Raji (cell line): Measurements from ENCODE around the gene ROBO2.

ENCODE experiments used
- POLR2A ChIP-seq: IDR thresholded peaks from 2 replicates; pipeline ENCODE4 v1.6.1; 2011; ENCODE audit warnings: low read depth, low read length, control low read depth; ENCODE audit not compliant: insufficient read depth

ROBO2 gene

GRCh38 chr3:77462951-77463350 is 423.1 kb downstream of the ROBO2 start:
- no peak for TF ChIP-seq POLR2A

GRCh38 chr3:77464111-77464688 is 424.3 kb downstream of the ROBO2 start:
- TF ChIP-seq POLR2A: no peak

GRCh38 chr3:77466562-77467115 is 426.7 kb downstream of the ROBO2 start:
- no peak for TF ChIP-seq POLR2A

GRCh38 chr3:77467702-77468625 is 428.1 kb downstream of the ROBO2 start:
- no peak for TF ChIP-seq POLR2A

GRCh38 chr3:77468626-77469020 is 428.7 kb downstream of the ROBO2 start:
- no peak for TF ChIP-seq POLR2A

GRCh38 chr3:77475507-77475906 is 435.6 kb downstream of the ROBO2 start:
- no peak for TF ChIP-seq POLR2A

GRCh38 chr3:77479021-77479420 is 439.1 kb downstream of the ROBO2 start:
- no peak for TF ChIP-seq POLR2A

GRCh38 chr3:77489216-77489615 is 449.3 kb downstream of the ROBO2 start:
- TF ChIP-seq POLR2A: no peak

- TF ChIP-seq POLR2A: no peak
Observed at GRCh38 chr3:77491961-77492360, 452.1 kb downstream of the ROBO2 start.

GRCh38 chr3:77500721-77501120 is 460.8 kb downstream of the ROBO2 start:
- TF ChIP-seq POLR2A: no peak

- no peak for TF ChIP-seq POLR2A
Observed at GRCh38 chr3:77506384-77506783, 466.5 kb downstream of the ROBO2 start.

GRCh38 chr3:77513542-77513941 is 473.6 kb downstream of the ROBO2 start:
- TF ChIP-seq POLR2A: no peak

- no peak for TF ChIP-seq POLR2A
Observed at GRCh38 chr3:77514766-77515165, 474.9 kb downstream of the ROBO2 start.

GRCh38 chr3:77524463-77524862 is 484.6 kb downstream of the ROBO2 start:
- no peak for TF ChIP-seq POLR2A

- no peak for TF ChIP-seq POLR2A
Observed at GRCh38 chr3:77524946-77525682, 485.2 kb downstream of the ROBO2 start.
